ENCODE data around the gene STK10.

The STK10 gene

DNA sequence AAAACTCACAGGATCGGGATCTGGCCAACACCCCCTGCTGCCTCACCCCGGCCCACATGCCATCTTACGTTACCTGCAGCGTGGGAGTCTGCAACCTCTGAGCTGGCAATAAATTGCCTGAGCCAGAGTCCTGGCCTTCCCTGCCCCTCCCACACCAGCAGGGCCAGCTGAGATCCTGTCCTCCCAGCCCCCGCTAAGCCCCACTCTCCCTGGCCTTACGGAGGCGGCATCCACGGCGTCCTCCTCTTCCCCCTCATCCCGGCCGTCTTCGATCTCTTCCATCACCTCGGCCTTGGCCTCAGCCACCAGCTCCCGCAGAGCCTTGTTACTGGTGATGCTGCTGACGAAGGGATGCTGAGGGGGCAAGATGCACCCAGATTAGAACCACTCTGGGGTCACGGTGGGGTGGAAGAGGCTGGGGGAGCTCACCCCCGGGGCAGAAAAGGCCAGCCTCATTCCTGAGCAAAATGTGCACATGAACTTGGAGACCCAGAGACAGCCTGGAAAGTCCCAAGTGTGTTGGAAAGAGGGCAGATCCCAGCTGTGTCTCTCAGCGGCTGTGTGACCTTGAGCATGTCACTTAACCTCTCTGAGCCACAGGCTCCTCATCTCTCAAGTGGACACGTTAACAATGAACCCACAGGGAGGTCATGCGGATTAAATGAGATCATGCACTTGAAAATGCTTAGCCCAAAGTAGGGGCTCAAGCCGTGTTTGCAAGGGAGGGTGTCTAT, 91.7 kb downstream of the STK10 start:
- H3K36me3 ChIP-seq (ENCODE audit: control insufficient read depth, insufficient read depth, low read length): no peaks in the 10 kb centered on the region
- H3K4me3 ChIP-seq (ENCODE audit: low read length): no peak overlapping the region
- H3K9ac ChIP-seq (ENCODE audit: low read length): no peak overlapping the region
- no peaks in the 10 kb centered on the region for H3K27me3 ChIP-seq (ENCODE audit: control insufficient read depth, insufficient read depth, low read length)
- no peaks in the 10 kb centered on the region for H3K9me3 ChIP-seq (ENCODE audit: control insufficient read depth, low read length)
- peaks cover 2% of the 10 kb centered on the region for H3K4me1 ChIP-seq (ENCODE audit: control insufficient read depth, insufficient read depth, low read length)

DNA sequence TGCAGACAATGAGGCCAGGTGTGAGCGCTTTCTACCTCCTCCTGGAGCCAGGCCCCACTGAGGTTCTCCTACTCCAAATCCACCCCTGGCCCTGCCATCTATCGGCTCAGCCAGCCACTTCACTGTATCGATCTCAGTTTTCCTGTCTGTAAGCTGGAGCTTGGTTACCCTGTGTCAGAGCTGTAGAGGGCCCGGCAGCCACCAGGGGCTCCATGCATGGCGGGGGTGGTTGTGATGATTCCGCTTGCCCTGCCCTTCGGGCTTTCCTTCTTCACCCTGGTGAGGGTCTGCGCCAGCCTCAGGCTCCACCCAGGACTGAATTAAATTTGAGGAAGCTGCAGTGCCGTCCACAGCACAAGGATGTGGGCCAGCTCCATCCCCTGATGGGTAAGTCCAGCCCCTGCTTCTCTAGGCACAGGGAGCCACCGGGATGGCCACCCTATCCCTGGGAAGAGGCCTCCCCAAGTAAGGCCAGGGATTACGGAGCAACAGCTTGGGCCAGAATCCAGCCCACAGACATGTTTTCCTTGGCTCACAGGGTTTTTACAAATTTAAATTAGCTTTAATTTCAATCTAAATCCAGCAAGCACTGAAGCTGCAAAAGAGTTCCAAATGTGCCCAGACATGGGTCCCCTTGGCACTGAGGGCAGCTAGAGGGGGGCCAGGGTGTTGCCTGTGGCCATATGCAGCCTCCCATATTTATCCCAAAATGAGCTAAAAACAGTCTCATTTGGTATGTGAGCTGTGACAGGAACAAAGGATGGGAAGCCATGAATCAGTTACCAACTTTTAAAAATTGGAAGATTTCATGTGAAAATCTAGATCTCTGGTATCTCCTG, 92.4 kb downstream of the STK10 start:
- no peak overlapping the region for H3K4me3 ChIP-seq (ENCODE audit: low read length)
- H3K4me1 ChIP-seq (ENCODE audit: control insufficient read depth, insufficient read depth, low read length): no peaks in the 10 kb centered on the region
- H3K9ac ChIP-seq (ENCODE audit: low read length): no peak overlapping the region
- H3K27me3 ChIP-seq (ENCODE audit: control insufficient read depth, insufficient read depth, low read length): no peaks in the 10 kb centered on the region
- H3K9me3 ChIP-seq (ENCODE audit: control insufficient read depth, low read length): no peaks in the 10 kb centered on the region
- H3K36me3 ChIP-seq (ENCODE audit: control insufficient read depth, insufficient read depth, low read length): peaks cover 4% of the 10 kb centered on the region

DNA sequence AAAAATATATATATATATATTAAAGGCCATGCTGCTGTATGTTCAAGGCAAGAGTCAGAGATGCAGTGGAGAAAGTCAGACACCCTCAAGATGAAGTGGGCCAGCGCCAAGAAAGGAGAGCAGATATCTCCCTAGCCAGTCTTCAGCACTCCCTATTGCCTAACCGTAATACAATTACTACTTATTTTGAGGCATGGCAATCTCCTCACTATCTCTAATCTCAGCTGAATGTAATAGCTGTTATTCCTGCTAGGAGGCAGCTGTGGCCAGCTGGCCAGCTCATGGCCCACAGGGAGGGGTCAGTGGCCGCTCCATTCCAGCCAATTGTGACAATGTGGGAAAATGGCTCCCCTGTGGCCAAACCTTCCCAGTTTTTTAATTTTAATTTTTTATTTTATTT, 94.1 kb downstream of the STK10 start:
- H3K27me3 ChIP-seq (ENCODE audit: control insufficient read depth, insufficient read depth, low read length): no peaks in the 10 kb centered on the region
- peaks cover 4% of the 10 kb centered on the region for H3K36me3 ChIP-seq (ENCODE audit: control insufficient read depth, insufficient read depth, low read length)
- no peaks in the 10 kb centered on the region for H3K4me1 ChIP-seq (ENCODE audit: control insufficient read depth, insufficient read depth, low read length)
- H3K9ac ChIP-seq (ENCODE audit: low read length): no peak overlapping the region
- no peaks in the 10 kb centered on the region for H3K9me3 ChIP-seq (ENCODE audit: control insufficient read depth, low read length)
- H3K4me3 ChIP-seq (ENCODE audit: low read length): no peak overlapping the region

DNA sequence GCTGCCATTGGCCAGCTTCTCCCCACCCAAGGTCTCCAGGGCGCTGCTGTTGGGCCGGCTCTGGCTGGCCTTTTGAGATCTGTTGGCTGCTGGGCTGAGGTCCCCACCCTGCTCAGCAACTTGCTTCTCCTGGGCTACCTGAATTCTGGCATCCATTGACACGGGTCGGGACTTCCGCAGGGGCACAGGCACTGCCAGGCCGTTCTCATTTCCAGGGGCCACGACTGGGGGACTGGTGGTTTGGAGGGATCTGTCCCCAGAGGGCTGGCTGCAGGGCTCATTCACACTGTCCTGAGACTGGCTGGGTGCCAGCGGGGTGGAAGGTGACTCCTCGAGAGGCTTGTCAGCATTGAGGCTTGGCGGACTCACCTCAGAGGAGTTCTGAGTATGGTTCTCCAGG, 94.5 kb downstream of the STK10 start:
- Histone ChIP-seq H3K9ac (ENCODE audit: low read length) (no peak overlapping the region), H3K4me3 (ENCODE audit: low read length) (no peak overlapping the region)

DNA sequence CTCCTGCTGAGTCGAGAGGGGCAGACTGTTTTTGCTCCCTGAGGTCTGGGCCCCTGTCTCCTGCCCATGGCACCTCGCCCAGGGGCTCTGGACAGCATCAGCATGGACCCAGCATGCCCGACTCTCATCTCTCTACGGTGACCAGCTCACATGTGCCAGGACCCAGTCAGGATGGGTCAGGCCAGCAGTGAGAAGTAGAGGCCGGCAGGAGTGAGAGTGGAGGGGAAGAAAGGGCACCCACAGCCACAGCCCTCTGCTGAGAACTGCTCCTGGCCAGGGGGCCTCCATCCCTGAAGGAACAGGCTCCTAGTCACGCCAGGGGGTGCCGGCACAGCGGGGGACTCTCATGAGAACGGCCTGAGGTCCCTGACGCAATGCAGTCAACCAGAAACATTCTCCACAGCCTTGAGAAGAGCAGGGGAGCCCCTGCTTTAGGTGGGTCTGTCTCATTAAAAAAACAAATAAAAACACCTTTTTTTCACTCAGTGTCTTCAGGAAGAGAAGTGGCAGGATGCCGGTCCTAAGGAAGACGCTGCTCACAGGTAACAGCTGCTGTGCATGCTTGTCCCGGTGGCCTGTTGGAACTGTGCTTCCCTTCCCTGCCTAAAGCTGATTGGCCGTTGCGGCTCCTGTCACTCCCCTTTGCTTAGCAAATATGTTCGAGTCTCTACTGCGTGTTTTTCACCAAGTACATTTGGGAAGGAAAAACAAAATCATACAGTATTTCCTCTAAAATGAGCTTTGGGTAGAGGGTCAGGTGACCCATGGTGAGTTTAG, 95.9 kb downstream of the STK10 start:
- H3K27me3 ChIP-seq (ENCODE audit: control insufficient read depth, insufficient read depth, low read length): no peaks in the 10 kb centered on the region
- H3K36me3 ChIP-seq (ENCODE audit: control insufficient read depth, insufficient read depth, low read length): peaks cover 4% of the 10 kb centered on the region

More for the DNA sequence above, 94.5 kb downstream of the STK10 start:
- no peaks in the 10 kb centered on the region for H3K4me1 ChIP-seq (ENCODE audit: control insufficient read depth, insufficient read depth, low read length)
- no peaks in the 10 kb centered on the region for H3K9me3 ChIP-seq (ENCODE audit: control insufficient read depth, low read length)
- H3K27me3 ChIP-seq (ENCODE audit: control insufficient read depth, insufficient read depth, low read length): no peaks in the 10 kb centered on the region
- H3K36me3 ChIP-seq (ENCODE audit: control insufficient read depth, insufficient read depth, low read length): peaks cover 4% of the 10 kb centered on the region

DNA sequence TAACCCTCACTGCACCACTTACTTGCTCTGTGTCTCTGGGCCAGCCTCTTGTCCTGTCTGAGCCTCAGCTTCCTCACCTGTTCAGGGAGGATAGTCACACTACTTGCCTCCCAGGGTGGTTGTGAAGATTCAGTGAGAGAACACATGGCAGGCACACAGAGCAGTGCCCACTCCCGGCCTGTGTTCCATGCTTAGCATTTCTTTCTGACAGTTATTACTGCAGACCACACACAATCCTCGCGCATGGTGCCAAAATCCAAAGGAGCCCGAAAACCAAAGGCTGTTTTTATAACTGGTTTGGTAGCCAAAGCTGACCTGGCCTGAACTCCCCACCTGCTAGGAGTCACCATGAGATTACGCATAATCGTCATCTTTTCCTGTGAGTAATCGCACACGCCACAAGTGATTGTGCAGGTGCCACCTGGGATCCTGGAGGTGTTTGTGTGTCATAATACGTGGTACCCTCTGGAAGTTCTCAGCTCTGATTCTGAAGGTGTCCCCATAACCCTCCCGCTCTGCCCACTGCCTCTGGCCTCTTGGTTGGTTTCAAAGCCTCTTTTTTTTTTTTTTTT, 97.0 kb downstream of the STK10 start:
- Histone ChIP-seq H3K4me1 (ENCODE audit: control insufficient read depth, insufficient read depth, low read length) (no peaks in the 10 kb centered on the region), H3K27me3 (ENCODE audit: control insufficient read depth, insufficient read depth, low read length) (no peaks in the 10 kb centered on the region), H3K9ac (ENCODE audit: low read length) (no peak overlapping the region), H3K36me3 (ENCODE audit: control insufficient read depth, insufficient read depth, low read length) (peaks cover 4% of the 10 kb centered on the region), H3K9me3 (ENCODE audit: control insufficient read depth, low read length) (no peaks in the 10 kb centered on the region), H3K4me3 (ENCODE audit: low read length) (no peak overlapping the region)

More for the DNA sequence above, 95.9 kb downstream of the STK10 start:
- H3K9me3 ChIP-seq (ENCODE audit: control insufficient read depth, low read length): no peaks in the 10 kb centered on the region
- H3K4me3 ChIP-seq (ENCODE audit: low read length): no peak overlapping the region
- no peaks in the 10 kb centered on the region for H3K4me1 ChIP-seq (ENCODE audit: control insufficient read depth, insufficient read depth, low read length)
- H3K9ac ChIP-seq (ENCODE audit: low read length): no peak overlapping the region

DNA sequence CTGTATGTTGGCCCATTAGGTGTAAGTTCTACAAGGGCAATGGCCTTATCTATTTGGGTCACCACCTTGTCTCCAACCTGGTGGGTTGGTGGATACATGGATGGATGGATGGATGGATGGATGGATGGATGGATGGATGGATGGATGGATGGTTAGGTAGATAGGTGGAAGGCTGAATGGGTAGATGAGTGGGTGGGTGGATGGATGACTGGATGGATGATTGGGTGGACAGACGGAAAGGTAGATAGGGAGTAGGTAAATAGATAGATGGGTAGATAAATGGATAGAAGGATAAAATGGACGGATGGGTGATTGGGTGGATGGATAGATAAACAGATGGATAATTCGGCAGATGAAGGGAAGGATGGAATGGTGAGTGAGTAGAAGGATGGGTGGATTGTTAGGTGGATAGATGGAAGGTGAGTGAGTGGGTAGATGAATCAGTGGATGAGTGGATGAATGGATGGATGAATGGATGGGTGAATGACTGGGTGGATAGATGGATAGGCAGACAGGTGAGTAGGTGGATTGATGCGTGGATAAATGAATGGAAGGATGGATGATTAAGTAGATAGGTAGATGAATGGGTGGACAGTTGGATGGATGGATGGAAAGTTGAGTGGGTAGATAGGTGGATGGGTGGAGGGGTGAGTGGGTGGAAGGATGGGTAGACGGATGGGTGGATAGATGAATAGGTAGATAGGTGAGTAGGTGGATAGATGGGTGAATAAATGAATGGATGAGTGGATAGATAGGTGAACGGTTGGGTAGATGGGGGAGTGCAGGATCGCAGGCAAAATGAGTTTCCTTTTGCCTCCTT, 98.5 kb downstream of the STK10 start:
- Histone ChIP-seq H3K9me3 (ENCODE audit: control insufficient read depth, low read length) (no peaks in the 10 kb centered on the region), H3K4me3 (ENCODE audit: low read length) (no peak overlapping the region), H3K27me3 (ENCODE audit: control insufficient read depth, insufficient read depth, low read length) (no peaks in the 10 kb centered on the region), H3K9ac (ENCODE audit: low read length) (no peak overlapping the region), H3K4me1 (ENCODE audit: control insufficient read depth, insufficient read depth, low read length) (no peaks in the 10 kb centered on the region), H3K36me3 (ENCODE audit: control insufficient read depth, insufficient read depth, low read length) (peaks cover 4% of the 10 kb centered on the region)

DNA sequence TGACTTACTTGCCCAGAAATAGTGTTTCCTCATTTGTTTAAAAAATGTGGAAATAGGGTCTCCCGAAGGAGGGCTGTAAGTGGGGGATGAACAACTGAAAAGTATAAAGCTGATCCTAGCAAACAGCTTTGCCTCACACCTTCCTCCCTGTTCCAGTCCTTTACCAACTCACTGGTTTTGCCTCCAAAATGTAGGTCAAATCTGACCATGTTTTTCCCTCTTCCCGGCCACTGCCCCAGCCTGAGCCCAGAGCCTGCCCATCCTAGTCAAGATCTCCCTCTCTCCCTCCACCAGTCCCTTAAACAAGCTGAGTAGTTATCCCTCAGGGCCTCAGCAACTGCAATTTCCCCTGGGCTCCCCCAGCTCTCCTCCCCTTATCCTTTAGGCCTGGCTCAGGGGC, 99.2 kb downstream of the STK10 start:
- Histone ChIP-seq H3K36me3 (ENCODE audit: control insufficient read depth, insufficient read depth, low read length) (peaks cover 4% of the 10 kb centered on the region), H3K27me3 (ENCODE audit: control insufficient read depth, insufficient read depth, low read length) (no peaks in the 10 kb centered on the region), H3K9ac (ENCODE audit: low read length) (no peak overlapping the region), H3K4me3 (ENCODE audit: low read length) (no peak overlapping the region), H3K4me1 (ENCODE audit: control insufficient read depth, insufficient read depth, low read length) (no peaks in the 10 kb centered on the region), H3K9me3 (ENCODE audit: control insufficient read depth, low read length) (no peaks in the 10 kb centered on the region)

DNA sequence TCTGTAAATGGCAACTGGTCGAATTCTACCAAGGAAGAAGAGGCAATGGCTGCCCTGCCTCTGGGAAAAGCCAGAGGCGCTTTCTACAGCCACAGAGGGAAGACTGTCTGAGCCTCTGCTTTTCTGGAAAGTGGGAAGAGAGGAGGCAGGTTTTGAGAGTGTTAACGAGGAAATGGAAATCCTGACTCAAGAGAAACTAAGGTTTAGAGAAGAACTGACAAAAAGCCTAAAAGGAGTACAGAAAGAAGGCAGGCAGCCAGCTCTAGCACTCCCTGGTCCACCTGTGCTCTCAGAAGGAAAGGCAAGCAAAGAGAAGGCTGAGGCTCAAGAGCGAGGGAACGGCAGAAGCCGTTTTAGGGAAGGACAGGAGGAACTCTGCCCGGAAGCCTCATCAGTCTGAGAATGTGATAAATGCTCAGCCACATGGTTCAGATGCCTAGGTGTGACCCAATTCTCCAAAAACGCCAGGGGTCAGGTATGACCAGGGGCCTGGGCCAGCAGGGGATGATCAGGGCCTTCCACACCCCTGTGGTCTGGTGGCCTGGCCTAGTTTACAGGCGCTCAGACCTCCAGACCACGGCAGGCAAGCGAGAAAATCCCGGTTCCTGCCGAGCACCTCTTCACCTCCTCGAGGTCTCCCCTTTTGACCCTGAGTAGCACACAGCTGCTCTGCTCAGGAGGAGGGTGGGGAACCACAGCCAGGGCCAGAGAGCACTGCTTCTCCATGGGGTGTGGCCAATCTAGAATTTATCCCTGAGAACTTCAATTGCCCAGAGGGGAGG, 101.6 kb downstream of the STK10 start:
- no peaks in the 10 kb centered on the region for H3K27me3 ChIP-seq (ENCODE audit: control insufficient read depth, insufficient read depth, low read length)
- no peaks in the 10 kb centered on the region for H3K4me1 ChIP-seq (ENCODE audit: control insufficient read depth, insufficient read depth, low read length)
- no peak overlapping the region for H3K4me3 ChIP-seq (ENCODE audit: low read length)
- H3K9me3 ChIP-seq (ENCODE audit: control insufficient read depth, low read length): no peaks in the 10 kb centered on the region
- H3K9ac ChIP-seq (ENCODE audit: low read length): no peak overlapping the region
- peaks cover 4% of the 10 kb centered on the region for H3K36me3 ChIP-seq (ENCODE audit: control insufficient read depth, insufficient read depth, low read length)

DNA sequence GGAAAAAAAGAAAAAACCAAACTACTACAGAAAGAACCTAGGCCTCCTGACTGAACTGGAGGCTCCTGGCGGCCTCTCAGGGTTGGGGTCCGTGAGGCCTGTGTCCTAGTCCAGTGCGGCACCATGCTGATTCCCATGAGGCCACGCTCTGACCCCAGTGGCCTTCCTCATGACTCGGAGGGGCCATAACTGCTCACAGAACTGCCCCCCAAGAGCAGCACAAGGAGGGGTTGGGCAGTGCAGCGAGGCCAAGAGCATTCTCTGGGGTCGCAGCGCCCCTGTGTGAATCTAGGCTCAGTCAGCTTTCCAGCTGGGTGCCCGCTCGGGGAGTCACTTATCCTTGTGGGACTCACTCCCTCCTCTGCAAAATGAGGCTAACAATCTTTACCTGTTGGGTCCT, 102.3 kb downstream of the STK10 start:
- no peaks in the 10 kb centered on the region for H3K36me3 ChIP-seq (ENCODE audit: control insufficient read depth, insufficient read depth, low read length)
- no peak overlapping the region for H3K4me3 ChIP-seq (ENCODE audit: low read length)
- no peaks in the 10 kb centered on the region for H3K9me3 ChIP-seq (ENCODE audit: control insufficient read depth, low read length)
- no peaks in the 10 kb centered on the region for H3K4me1 ChIP-seq (ENCODE audit: control insufficient read depth, insufficient read depth, low read length)
- no peak overlapping the region for H3K9ac ChIP-seq (ENCODE audit: low read length)
- no peaks in the 10 kb centered on the region for H3K27me3 ChIP-seq (ENCODE audit: control insufficient read depth, insufficient read depth, low read length)

DNA sequence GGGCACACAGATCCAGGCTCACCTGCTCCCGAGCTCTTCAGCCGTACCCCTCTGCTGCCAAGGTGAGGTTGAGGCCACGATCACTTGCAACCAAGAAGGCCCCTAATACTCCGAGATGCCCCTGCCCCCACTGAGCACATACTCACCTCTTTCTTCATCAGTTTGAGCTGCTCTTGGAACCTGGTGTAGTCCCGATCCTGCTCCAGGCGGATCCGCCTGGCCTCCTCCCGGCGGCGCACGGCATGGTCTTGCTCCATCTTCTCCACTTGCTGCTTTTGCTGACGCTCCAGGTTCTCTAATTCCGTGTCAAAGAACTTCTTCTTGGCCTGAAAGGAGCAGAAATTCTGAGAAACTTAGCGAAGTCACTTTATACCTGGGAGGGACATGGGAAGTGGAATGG, 105.8 kb downstream of the STK10 start:
- no peak overlapping the region for H3K4me3 ChIP-seq (ENCODE audit: low read length)
- no peaks in the 10 kb centered on the region for H3K27me3 ChIP-seq (ENCODE audit: control insufficient read depth, insufficient read depth, low read length)
- no peaks in the 10 kb centered on the region for H3K36me3 ChIP-seq (ENCODE audit: control insufficient read depth, insufficient read depth, low read length)
- H3K9ac ChIP-seq (ENCODE audit: low read length): no peak overlapping the region
- no peaks in the 10 kb centered on the region for H3K9me3 ChIP-seq (ENCODE audit: control insufficient read depth, low read length)
- H3K4me1 ChIP-seq (ENCODE audit: control insufficient read depth, insufficient read depth, low read length): peaks cover 7% of the 10 kb centered on the region
